Kidney epithelial cell (primary cell): ENCODE data around the gene USP5. TPM values are rescaled to one million over a fixed set of nuclear protein-coding genes. Genes with fewer than 3 reads are reported as not detected.
"Not testable (repeated sequence)": the region's sequence is repeated elsewhere in the genome, so short reads cannot be mapped to it uniquely, and the experiment has no call there.

Experiments
- DNase-seq: peaks from one replicate; pipeline ENCODE4 v3.0.0-alpha.2; 2010; ENCODE audit warnings: low read depth
- H3K27me3 ChIP-seq: 2 replicates; pipeline ENCODE4 v1.6.0; 2011; ENCODE audit warnings: low read length; ENCODE audit not compliant: control insufficient read depth, insufficient read depth
- H3K36me3 ChIP-seq: 2 replicates; pipeline ENCODE4 v1.5.1; 2011; ENCODE audit warnings: low read length; ENCODE audit not compliant: control insufficient read depth, insufficient read depth
- H3K4me3 ChIP-seq: 2 replicates; pipeline ENCODE4 v1.5.1; 2011; ENCODE audit warnings: low read depth, mild to moderate bottlenecking, control low read depth, low read length
- CTCF ChIP-seq: IDR thresholded peaks from 2 replicates; pipeline ENCODE4 v1.5.1; 2011; ENCODE audit warnings: mild to moderate bottlenecking, moderate library complexity, low read length, control low read depth, inconsistent platforms; ENCODE audit not compliant: insufficient read depth, poor library complexity, severe bottlenecking
- total RNA-seq: library from RNA; depleted of rRNA; stranded (reverse); fragments of >200 nt; gene quantifications from 2 replicates; pipeline ENCODE4 v1.2.3, GENCODE V29; 2015

Gene USP5
- total RNA-seq, 1 donor from 2014 or later, result 70.1 TPM

GRCh38 chr12:6883683-6884082 lies 31.7 kb downstream of the USP5 start:
- DNase-seq, result no peak
- Histone ChIP-seq H3K27me3 (no peaks in the 10 kb centered on the region), H3K36me3 (no peaks in the 10 kb centered on the region), H3K4me3 (no peak overlapping the region)
- no peak for TF ChIP-seq CTCF

- Histone ChIP-seq H3K27me3 (no peaks in the 10 kb centered on the region), H3K4me3 (no peak overlapping the region), H3K36me3 (no peaks in the 10 kb centered on the region)
- no peak for TF ChIP-seq CTCF
- DNase-seq, result no peak
Observed at GRCh38 chr12:6884539-6884938, 32.6 kb downstream of the USP5 start.

- DNase-seq, H3K36me3 ChIP-seq, H3K4me3 ChIP-seq, H3K27me3 ChIP-seq: not testable (repeated sequence)
Observed at GRCh38 chr12:6886206-6886999, 34.5 kb downstream of the USP5 start.

- no peak for TF ChIP-seq CTCF
- Histone ChIP-seq H3K4me3 (no peak overlapping the region), H3K36me3 (no peaks in the 10 kb centered on the region), H3K27me3 (no peaks in the 10 kb centered on the region)
- DNase-seq, result no peak
Observed at GRCh38 chr12:6887460-6887859, 35.5 kb downstream of the USP5 start.

- Histone ChIP-seq H3K4me3 (no peak overlapping the region), H3K27me3 (no peaks in the 10 kb centered on the region), H3K36me3 (no peaks in the 10 kb centered on the region)
- DNase-seq, result no peak
- TF ChIP-seq CTCF, result no peak
Observed at GRCh38 chr12:6888360-6888759, 36.4 kb downstream of the USP5 start.

- not testable (repeated sequence) for H3K36me3 ChIP-seq, H3K4me3 ChIP-seq, H3K27me3 ChIP-seq, DNase-seq
Observed at GRCh38 chr12:6888794-6889193, 36.8 kb downstream of the USP5 start.

- H3K4me3 ChIP-seq, H3K36me3 ChIP-seq, H3K27me3 ChIP-seq, DNase-seq: not testable (repeated sequence)
Observed at GRCh38 chr12:6889775-6890573, 38.0 kb downstream of the USP5 start.
